AG09319 (cell line): ENCODE data around the gene AHNAK.

ENCODE experiments used
- DNase-seq: peaks from one replicate; pipeline ENCODE4 v3.0.0-alpha.2; 2010; ENCODE audit warnings: low read depth; ENCODE audit errors: extremely low read depth
- CTCF ChIP-seq: IDR thresholded peaks from 2 replicates; pipeline ENCODE4 v1.5.1; 2011; ENCODE audit warnings: low read depth, mild to moderate bottlenecking, inconsistent platforms, low read length, moderate library complexity

AHNAK gene

GRCh38 chr11:62546244-62546928, at the start of gene AHNAK:
AHNAK (minus strand) TSS chr11:62546806; CDS start chr11:62536098, 10,708 bp downstream.
- no peak for DNase-seq
- no peak for TF ChIP-seq CTCF

- no peak for TF ChIP-seq CTCF
Observed at GRCh38 chr11:62595124-62595523, 48.5 kb upstream of the AHNAK start.

GRCh38 chr11:62593434-62594044, 46.9 kb upstream of the AHNAK start:
- DNase-seq = peak; percentile 29

More at GRCh38 chr11:62595124-62595523, 48.5 kb upstream of the AHNAK start:
- no peak for DNase-seq

GRCh38 chr11:62592989-62593421, 46.4 kb upstream of the AHNAK start:
- no peak for DNase-seq
- TF ChIP-seq CTCF = no peak

More at GRCh38 chr11:62593434-62594044, 46.9 kb upstream of the AHNAK start:
- TF ChIP-seq CTCF = peak; percentile 61

- TF ChIP-seq CTCF = no peak
- no peak for DNase-seq
Observed at GRCh38 chr11:62592146-62592815, 45.7 kb upstream of the AHNAK start.

- TF ChIP-seq CTCF = no peak
- DNase-seq = peak; percentile 96
Observed at GRCh38 chr11:62591448-62592145, 45.0 kb upstream of the AHNAK start, which contains the start of gene TUT1. TUT1 (minus strand) TSS chr11:62591523; CDS start chr11:62591485, 38 bp downstream.
